HG03196 (cell line): ENCODE results near the gene SLC26A6.

Source experiments
- ATAC-seq: cut with Tn5 transposase; IDR thresholded peaks from one replicate; pipeline ENCODE4 v1.9.1; 2021; ENCODE audit not compliant: unreplicated experiment

SLC26A6 gene

GRCh38 chr3:48661501-48662144 is 26.4 kb upstream of the SLC26A6 start:
- no peak for ATAC-seq

- ATAC-seq = no peak
Observed at GRCh38 chr3:48660800-48661400, 25.6 kb upstream of the SLC26A6 start.

- no peak for ATAC-seq
Observed at GRCh38 chr3:48656841-48657281, 21.6 kb upstream of the SLC26A6 start.

- ATAC-seq = peak; percentile 55
Observed at GRCh38 chr3:48656061-48656840, 21.0 kb upstream of the SLC26A6 start.

GRCh38 chr3:48655606-48656005 is 20.3 kb upstream of the SLC26A6 start:
- ATAC-seq = no peak

- ATAC-seq = no peak
Observed at GRCh38 chr3:48655063-48655462, 19.8 kb upstream of the SLC26A6 start.

- no peak for ATAC-seq
Observed at GRCh38 chr3:48652923-48653715, 17.9 kb upstream of the SLC26A6 start.

GRCh38 chr3:48651771-48652170 is 16.5 kb upstream of the SLC26A6 start:
- ATAC-seq = no peak

- ATAC-seq = no peak
Observed at GRCh38 chr3:48650723-48651122, 15.5 kb upstream of the SLC26A6 start.

- ATAC-seq = no peak
Observed at GRCh38 chr3:48648188-48648850, 13.1 kb upstream of the SLC26A6 start.

- ATAC-seq = no peak
Observed at GRCh38 chr3:48647714-48648113, 12.5 kb upstream of the SLC26A6 start.

GRCh38 chr3:48644898-48645760 is 9.9 kb upstream of the SLC26A6 start:
- ATAC-seq = no peak

- no peak for ATAC-seq
Observed at GRCh38 chr3:48642605-48643004, 7.3 kb upstream of the SLC26A6 start.

- ATAC-seq = no peak
Observed at GRCh38 chr3:48641396-48641795, 6.1 kb upstream of the SLC26A6 start.

- ATAC-seq = no peak
Observed at GRCh38 chr3:48639944-48640606, 4.8 kb upstream of the SLC26A6 start.

GRCh38 chr3:48637305-48637704 is 2.0 kb upstream of the SLC26A6 start:
- ATAC-seq = no peak

- no peak for ATAC-seq
Observed at GRCh38 chr3:48636149-48636655, 941 bp upstream of the SLC26A6 start.

- ATAC-seq = peak; percentile 17
Observed at GRCh38 chr3:48634661-48635221, 520 bp downstream of the SLC26A6 start.

- ATAC-seq = no peak
Observed at GRCh38 chr3:48633743-48634142, 1.5 kb downstream of the SLC26A6 start.
